Omental fat pad (tissue), 4 donors: ENCODE measurements around the gene DCAF16. TPM values are rescaled to one million over a fixed set of nuclear protein-coding genes. Genes with fewer than 3 reads are reported as not detected.

Experiments used
- ATAC-seq: fragments of 150-250 bp; one replicate; pipeline ENCODE4 v1.9.1; 2016; ENCODE audit warnings: mild to moderate bottlenecking, moderate library complexity; ENCODE audit not compliant: low FRiP score
- DNase-seq: peaks from one replicate; pipeline ENCODE4 v3.0.0-alpha.2; 2019; ENCODE audit warnings: low spot score
- CTCF ChIP-seq, 3 donors: fragments of 450-650 bp; IDR thresholded peaks; one replicate each; pipeline ENCODE4 v1.5.1; 2016 to 2017; ENCODE audit warnings: antibody characterized with exemption in 3 of 3, mild to moderate bottlenecking in 3 of 3, moderate library complexity in 2 of 3
- total RNA-seq, 4 donors: library from RNA; depleted of rRNA; stranded (reverse); fragments of >200 nt; gene quantifications; one replicate each; pipeline ENCODE4 v1.1.0, GENCODE V29; 2016

Gene DCAF16
- total RNA-seq, 4 donors from 2014 or later = 19.0 to 26.5 (median 24.7) TPM

- no peak for TF ChIP-seq CTCF (IDR thresholded peaks at IDR 0.05)
- ATAC-seq = no peak
These were observed 47.8 kb downstream of the DCAF16 start for GRCh38 chr4:17762726-17763125.

DNA sequence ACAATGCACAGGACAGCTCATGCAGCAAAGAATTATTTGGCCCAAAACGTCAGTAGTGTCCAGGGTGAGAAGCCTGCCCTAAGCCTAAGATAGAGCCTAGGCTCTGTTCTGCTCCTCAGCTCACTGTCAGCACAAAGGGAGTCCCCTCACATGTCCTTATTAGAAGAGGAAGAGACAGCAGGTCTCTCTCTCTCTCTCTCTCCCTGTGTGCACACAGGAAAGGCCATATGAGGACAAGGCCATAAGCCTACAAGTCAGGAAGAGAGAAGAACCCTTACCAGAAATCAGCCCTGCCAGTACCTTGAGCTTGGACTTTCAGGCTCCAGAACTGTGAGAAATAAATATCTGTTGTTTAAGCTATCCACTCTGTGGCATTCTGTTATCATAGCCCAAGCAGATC lies 49.5 kb downstream of the DCAF16 start:
- no peak for ATAC-seq
- no peak for TF ChIP-seq CTCF (IDR thresholded peaks at IDR 0.05)
- no peak for DNase-seq

More at GRCh38 chr4:17762726-17763125, 47.8 kb downstream of the DCAF16 start:
- DNase-seq = no peak

GRCh38 chr4:17760626-17761025 lies 49.9 kb downstream of the DCAF16 start:
- TF ChIP-seq CTCF (IDR thresholded peaks at IDR 0.05) = no peak
- ATAC-seq (no peak), DNase-seq (no peak)

GRCh38 chr4:17758485-17758884 lies 52.1 kb downstream of the DCAF16 start:
- DNase-seq = no peak
- ATAC-seq = no peak
- TF ChIP-seq CTCF (IDR thresholded peaks at IDR 0.05) = no peak

- ATAC-seq (no peak), DNase-seq (no peak)
- no peak for TF ChIP-seq CTCF (IDR thresholded peaks at IDR 0.05)
These were observed 52.9 kb downstream of the DCAF16 start for GRCh38 chr4:17757621-17758020.

DNA sequence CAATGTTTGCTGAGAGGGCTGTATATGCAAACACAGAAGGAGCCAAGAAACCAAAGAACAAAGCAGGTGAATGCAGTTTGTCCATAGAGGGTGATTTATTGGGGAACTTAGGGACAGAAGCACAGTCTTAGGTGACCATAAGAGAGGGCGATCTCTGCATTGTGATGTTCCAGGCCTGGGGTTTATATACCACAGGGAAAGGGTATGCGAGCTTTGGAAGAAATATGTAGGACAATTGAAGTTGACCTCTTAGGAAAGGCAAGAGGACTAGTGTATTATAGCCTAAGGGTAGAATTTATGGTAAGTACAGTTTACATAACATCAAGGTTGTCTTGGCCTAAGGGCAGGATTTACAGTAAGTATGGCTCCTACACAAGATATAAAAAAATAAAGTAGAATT lies 56.9 kb downstream of the DCAF16 start:
- TF ChIP-seq CTCF (IDR thresholded peaks at IDR 0.05) = no peak
- DNase-seq (no peak), ATAC-seq (no peak)

Other genes starting within 250 kb of the DCAF16 start
- 100 to 1,000 TPM in 2 of 4 donors, 10 to 100 TPM in 2; 84.6 to 231 (median 148) TPM for gene LAP3, start 233.6 kb downstream of the DCAF16 start, total RNA-seq
- gene MED28, start 196.1 kb downstream of the DCAF16 start, total RNA-seq = 10 to 100 TPM; 10.1 to 17.1 (median 13.9) TPM
- not detected for gene FAM184B, start 29.1 kb downstream of the DCAF16 start, total RNA-seq
- 1 to 10 TPM in 1 of 4 donors, under 1 TPM in 2, not detected in 1; 0.32 to 2.3 (median 0.46) TPM for gene NCAPG, start 222 bp upstream of the DCAF16 start, total RNA-seq
- 10 to 100 TPM; 11.4 to 23.6 (median 13.0) TPM for gene LCORL, start 211.0 kb upstream of the DCAF16 start, total RNA-seq